Renal cortical epithelial cell (primary cell): Measurements from ENCODE around the gene TTC1. TPM values are rescaled to one million over a fixed set of nuclear protein-coding genes. Genes with fewer than 3 reads are reported as not detected.

Experiments used
- DNase-seq: peaks from one replicate; pipeline ENCODE4 v3.0.0-alpha.2; 2011; ENCODE audit warnings: low read depth
- total RNA-seq: library from RNA; depleted of rRNA; stranded (reverse); fragments of >200 nt; gene quantifications from 2 replicates; pipeline ENCODE4 v1.2.3, GENCODE V29; 2014

TTC1 gene
- total RNA-seq, 1 donor from 2014 or later, result 77.2 TPM

- DNase-seq, result no peak
These were observed 74.6 kb downstream of the TTC1 start for GRCh38 chr5:160083501-160083900.

DNA sequence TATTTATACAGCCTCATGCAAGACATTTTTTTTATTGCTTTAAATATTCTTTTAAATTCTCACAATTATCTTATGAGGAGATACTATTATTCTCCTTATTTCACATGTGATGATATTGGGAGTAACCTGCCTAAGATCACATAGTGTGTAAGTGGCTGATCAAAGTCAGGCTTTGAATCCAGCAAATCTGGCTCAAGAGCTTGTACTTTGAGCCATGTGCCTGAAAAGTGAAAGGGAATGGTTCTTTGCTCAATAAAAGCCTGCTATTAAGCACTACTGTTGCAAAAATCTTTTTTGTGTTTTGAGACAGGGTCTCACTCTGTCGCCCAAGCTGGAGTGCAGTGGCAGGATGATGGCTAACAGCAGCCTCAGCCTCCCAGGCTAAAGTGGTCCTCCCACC, 75.2 kb downstream of the TTC1 start:
- DNase-seq, result no peak

- no peak for DNase-seq
These were observed 78.3 kb downstream of the TTC1 start for GRCh38 chr5:160087199-160087598.

GRCh38 chr5:160088805-160089204, 79.9 kb downstream of the TTC1 start:
- no peak for DNase-seq

GRCh38 chr5:160089531-160089930, 80.6 kb downstream of the TTC1 start:
- no peak for DNase-seq

- no peak for DNase-seq
These were observed 81.1 kb downstream of the TTC1 start for GRCh38 chr5:160090059-160090458.

GRCh38 chr5:160092514-160092913, 83.6 kb downstream of the TTC1 start:
- DNase-seq, result no peak

DNA sequence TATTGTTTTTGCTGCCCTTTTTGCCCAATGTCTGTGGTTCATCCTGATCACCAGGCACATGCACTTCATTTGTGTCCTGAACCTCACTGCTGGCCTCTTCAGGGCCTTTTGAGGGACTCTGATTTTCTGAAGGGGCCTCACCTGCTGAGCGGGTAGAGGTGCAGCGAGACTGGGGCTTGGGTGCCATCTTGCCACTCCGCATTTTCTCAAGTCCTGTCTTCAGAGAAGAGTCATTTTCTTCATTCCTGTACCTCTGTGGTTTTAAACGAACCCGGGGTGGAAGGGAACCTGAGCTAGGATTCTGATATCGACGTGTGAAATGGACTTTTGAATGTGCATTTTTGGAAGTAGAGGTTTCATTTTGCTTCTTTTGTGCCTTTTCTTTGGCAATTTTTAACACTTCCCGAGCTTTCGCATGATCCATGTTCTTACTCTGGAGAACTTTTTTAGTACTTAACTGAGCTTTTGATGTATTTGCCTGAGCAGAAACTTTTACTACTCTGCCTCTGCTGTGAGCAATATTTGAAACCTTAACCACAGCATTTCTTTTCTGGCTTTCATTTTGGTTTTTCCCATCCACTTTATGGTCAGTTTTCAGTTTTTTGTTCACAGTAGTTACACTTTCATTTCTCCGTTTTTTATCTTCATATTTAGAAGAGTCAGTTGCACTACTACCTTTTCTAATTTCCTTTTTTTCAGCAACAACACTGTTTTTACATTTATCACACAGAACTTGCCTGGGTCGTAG, 84.2 kb downstream of the TTC1 start:
- no peak for DNase-seq

DNA sequence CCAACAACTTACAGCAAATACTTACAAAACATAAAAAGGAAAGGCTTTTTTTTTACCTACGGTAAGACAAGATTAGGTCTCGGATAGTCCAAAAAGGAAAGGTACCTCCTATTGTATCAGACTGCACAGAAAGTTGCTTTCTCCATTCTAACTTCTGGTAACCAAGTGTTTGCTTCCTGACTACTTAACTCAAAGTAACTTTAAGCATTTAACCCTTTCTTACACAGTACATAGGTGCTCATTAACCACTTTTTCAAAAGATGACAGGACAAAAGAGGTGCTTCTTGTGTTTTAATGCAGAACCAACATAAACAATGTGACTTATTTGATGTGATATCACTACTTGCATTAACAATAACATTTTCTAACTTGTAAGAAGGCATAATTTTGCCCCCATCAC, 87.2 kb downstream of the TTC1 start:
- no peak for DNase-seq

GRCh38 chr5:160097991-160098390, 89.1 kb downstream of the TTC1 start:
- no peak for DNase-seq

GRCh38 chr5:160105686-160106360, 96.9 kb downstream of the TTC1 start:
- DNase-seq, result peak; percentile 74

DNA sequence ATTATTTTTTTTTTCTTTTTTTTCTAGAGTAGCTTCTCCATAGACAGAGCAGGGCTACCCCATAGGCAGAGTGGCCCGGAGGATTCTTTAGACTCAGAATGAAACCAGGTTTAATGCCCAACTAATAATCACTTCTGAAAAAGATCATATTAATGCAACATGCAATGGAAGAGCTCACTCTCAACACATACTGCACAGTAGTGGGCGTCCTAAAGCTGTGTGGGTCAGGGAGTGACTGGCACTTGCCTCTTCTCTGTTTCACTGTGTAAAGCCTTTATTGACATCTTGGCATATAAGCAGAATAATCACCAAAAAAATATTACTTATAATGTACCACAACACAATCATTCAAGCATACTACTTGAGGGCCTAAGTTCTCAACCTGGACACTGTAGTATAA, 99.2 kb downstream of the TTC1 start:
- DNase-seq, result no peak

Other genes with a start within 250 kb of the TTC1 start
- 1.6 and 5.4 TPM in 2 replicates for gene ADRA1B, start 92.7 kb upstream of the TTC1 start, total RNA-seq
- 16.3 and 21.7 TPM in 2 replicates for gene PWWP2A, start 110.3 kb downstream of the TTC1 start, total RNA-seq
- gene FABP6, start 220.4 kb downstream of the TTC1 start, total RNA-seq, result not detected in 2 replicates